Trophoblast cell (in vitro differentiated cells and primary cell): ENCODE results near the gene MC1R.
A peak's percentile ranks its signal among the peaks of the same experiment; 100 is the strongest.

Experiments used
- DNase-seq, 2 donors: peaks; one replicate each; pipeline ENCODE4 v3.0.0-alpha.2; 2016
- H2AFZ ChIP-seq: 2 replicates; pipeline ENCODE4 v1.6.1; 2013; ENCODE audit warnings: low read length, moderate library complexity, mild to moderate bottlenecking; ENCODE audit not compliant: insufficient read depth, poor library complexity
- H2AK5ac ChIP-seq: 2 replicates; pipeline ENCODE4 v1.6.1; 2013; ENCODE audit warnings: mild to moderate bottlenecking, low read length
- H2BK120ac ChIP-seq: 2 replicates; pipeline ENCODE4 v1.6.1; 2013; ENCODE audit warnings: low read length, mild to moderate bottlenecking, moderate library complexity; ENCODE audit not compliant: insufficient read depth, poor library complexity
- H2BK12ac ChIP-seq: 2 replicates; pipeline ENCODE4 v1.6.1; 2013; ENCODE audit warnings: mild to moderate bottlenecking, low read length, moderate library complexity
- H2BK5ac ChIP-seq: 2 replicates; pipeline ENCODE4 v1.6.1; 2013; ENCODE audit warnings: low read length, low read depth, moderate library complexity, mild to moderate bottlenecking; ENCODE audit not compliant: poor library complexity
- H3K14ac ChIP-seq: 2 replicates; pipeline ENCODE4 v1.6.1; 2013; ENCODE audit warnings: mild to moderate bottlenecking, low read length
- H3K18ac ChIP-seq: 2 replicates; pipeline ENCODE4 v1.6.1; 2013; ENCODE audit warnings: mild to moderate bottlenecking, low read length
- H3K23ac ChIP-seq: 2 replicates; pipeline ENCODE4 v1.6.1; 2013; ENCODE audit warnings: low read length
- H3K27ac ChIP-seq: 2 replicates; pipeline ENCODE4 v1.5.1; 2013; ENCODE audit warnings: low read depth, mild to moderate bottlenecking, inconsistent platforms, low read length, moderate library complexity
- H3K27me3 ChIP-seq: 2 replicates; pipeline ENCODE4 v1.6.1; 2013; ENCODE audit warnings: inconsistent platforms, mild to moderate bottlenecking, low read length, moderate library complexity; ENCODE audit not compliant: insufficient read depth
- H3K36me3 ChIP-seq, 2 experiments: 1 replicate in 1 of 2; 2 replicates in 1 of 2; pipeline ENCODE4 v1.6.1; 2013; ENCODE audit warnings: low read length in 2 of 2, mild to moderate bottlenecking in 2 of 2, moderate library complexity in 1 of 2; ENCODE audit not compliant: insufficient read depth in 2 of 2, control insufficient read depth in 1 of 2
- H3K4ac ChIP-seq: 2 replicates; pipeline ENCODE4 v1.6.1; 2013; ENCODE audit warnings: low read depth, mild to moderate bottlenecking, low read length, moderate library complexity
- H3K4me1 ChIP-seq, 2 experiments: 1 replicate in 1 of 2; 2 replicates in 1 of 2; pipeline ENCODE4 v1.6.1; 2013; ENCODE audit warnings: low read length in 2 of 2, mild to moderate bottlenecking in 2 of 2, moderate library complexity in 1 of 2; ENCODE audit not compliant: insufficient read depth in 2 of 2, control insufficient read depth in 1 of 2
- H3K4me2 ChIP-seq: 2 replicates; pipeline ENCODE4 v1.6.1; 2013; ENCODE audit warnings: inconsistent platforms, mild to moderate bottlenecking, low read length, moderate library complexity
- H3K4me3 ChIP-seq: 2 replicates; pipeline ENCODE4 v1.5.1; 2013; ENCODE audit warnings: mild to moderate bottlenecking, low read depth, low read length, inconsistent platforms
- H3K79me1 ChIP-seq: one replicate; pipeline ENCODE4 v1.6.1; 2013; ENCODE audit warnings: low read length
- H3K79me2 ChIP-seq: 2 replicates; pipeline ENCODE4 v1.6.1; 2013; ENCODE audit warnings: low read length, mild to moderate bottlenecking; ENCODE audit not compliant: control insufficient read depth, insufficient read depth, poor library complexity
- H3K9ac ChIP-seq: 2 replicates; pipeline ENCODE4 v1.6.1; 2013; ENCODE audit warnings: mild to moderate bottlenecking, low read length
- H3K9me3 ChIP-seq: 2 replicates; pipeline ENCODE4 v1.6.1; 2013; ENCODE audit warnings: low read depth, mild to moderate bottlenecking, control low read depth, inconsistent platforms, low read length; ENCODE audit not compliant: insufficient read depth
- H4K12ac ChIP-seq: 2 replicates; pipeline ENCODE4 v1.6.1; 2013; ENCODE audit warnings: low read depth, mild to moderate bottlenecking, low read length, moderate library complexity
- H4K8ac ChIP-seq: 2 replicates; pipeline ENCODE4 v1.6.1; 2013; ENCODE audit warnings: low read depth, mild to moderate bottlenecking, low read length, moderate library complexity
- H4K91ac ChIP-seq: one replicate; pipeline ENCODE4 v1.6.1; 2013; ENCODE audit warnings: low read depth, mild to moderate bottlenecking, low read length, moderate library complexity
- WGBS: extraction: QIAGEN DNeasy Blood & Tissue Kit; methylation state at CpG from one replicate; pipeline ENCODE4 v1.1.7; 2013; ENCODE audit warnings: missing lambda C conversion rate; ENCODE audit not compliant: insufficient read length, insufficient coverage; ENCODE audit errors: extremely low coverage; 5-methylcytosine and 5-hydroxymethylcytosine counted together

The MC1R gene

GRCh38 chr16:89919535-89920406 lies 1.1 kb downstream of the MC1R start:
- Histone ChIP-seq H3K23ac (no peak overlapping the region), H3K27me3 (peaks cover 3% of the 10 kb centered on the region), H2BK12ac (no peak overlapping the region), H3K79me2 (peaks cover 18% of the 10 kb centered on the region), H4K91ac (peak overlapping the region; percentile 82), H3K9me3 (peaks cover 4% of the 10 kb centered on the region), H3K36me3 (peaks cover 0 to 2% of the 10 kb centered on the region in 2 experiments), H3K4me1 (peaks cover 36 to 45% of the 10 kb centered on the region in 2 experiments), H3K18ac (no peak overlapping the region), H4K8ac (no peak overlapping the region), H2BK120ac (no peak overlapping the region), H4K12ac (no peak overlapping the region), H3K79me1 (peaks cover 38% of the 10 kb centered on the region), H3K4ac (no peak overlapping the region), H2BK5ac (no peak overlapping the region), H3K4me3 (peak overlapping the region; percentile 21), H3K4me2 (no peak overlapping the region), H3K27ac (no peak overlapping the region), H2AK5ac (peak overlapping the region; percentile 56), H3K9ac (no peak overlapping the region), H3K14ac (no peak overlapping the region), H2AFZ (no peak overlapping the region)
- DNase-seq = no peak
- no CpG with 5 or more reads among the region's 52 CpGs for WGBS

GRCh38 chr16:89920723-89921122 lies 2.1 kb downstream of the MC1R start:
- H3K4me1 ChIP-seq = peaks cover 41 to 50% of the 10 kb centered on the region in 2 experiments
- H3K79me1 ChIP-seq = peaks cover 38% of the 10 kb centered on the region
- peaks cover 18% of the 10 kb centered on the region for H3K79me2 ChIP-seq
- peak overlapping the region; percentile 34 for H3K4ac ChIP-seq
- H2AK5ac ChIP-seq = peak overlapping the region; percentile 82
- no peak overlapping the region for H3K9ac ChIP-seq
- no peak overlapping the region for H2AFZ ChIP-seq
- peaks cover 4% of the 10 kb centered on the region for H3K9me3 ChIP-seq
- peak overlapping the region; percentile 81 for H2BK5ac ChIP-seq
- WGBS = no CpG with 5 or more reads among the region's 6 CpGs
- H3K27me3 ChIP-seq = peaks cover 3% of the 10 kb centered on the region
- peak overlapping the region; percentile 47 for H3K14ac ChIP-seq
- peak overlapping the region; percentile 98 for H3K27ac ChIP-seq
- H3K18ac ChIP-seq = peak overlapping the region; percentile 48
- H3K4me2 ChIP-seq = no peak overlapping the region
- peak overlapping the region; percentile 83 for H4K91ac ChIP-seq
- H4K12ac ChIP-seq = peak overlapping the region; percentile 39
- H4K8ac ChIP-seq = peak overlapping the region; percentile 73
- H2BK12ac ChIP-seq = peak overlapping the region; percentile 51
- peaks cover 0 to 2% of the 10 kb centered on the region in 2 experiments for H3K36me3 ChIP-seq
- H3K4me3 ChIP-seq = no peak overlapping the region
- no peak overlapping the region for H3K23ac ChIP-seq
- no peak for DNase-seq
- H2BK120ac ChIP-seq = peak overlapping the region; percentile 67

GRCh38 chr16:89921131-89921701 lies 2.6 kb downstream of the MC1R start:
- H3K36me3 ChIP-seq = peaks cover 0 to 2% of the 10 kb centered on the region in 2 experiments
- H2AFZ ChIP-seq = no peak overlapping the region
- no peak for DNase-seq
- H4K8ac ChIP-seq = peak overlapping the region; percentile 73
- H2BK12ac ChIP-seq = peak overlapping the region; percentile 39
- H3K79me2 ChIP-seq = peaks cover 18% of the 10 kb centered on the region
- H3K9me3 ChIP-seq = peaks cover 4% of the 10 kb centered on the region
- H3K18ac ChIP-seq = peak overlapping the region; percentile 48
- H2BK5ac ChIP-seq = peak overlapping the region; percentile 81
- no CpG with 5 or more reads among the region's 14 CpGs for WGBS
- no peak overlapping the region for H3K23ac ChIP-seq
- peak overlapping the region; percentile 98 for H3K27ac ChIP-seq
- H3K79me1 ChIP-seq = peaks cover 38% of the 10 kb centered on the region
- H2AK5ac ChIP-seq = peak overlapping the region; percentile 82
- peaks cover 41 to 52% of the 10 kb centered on the region in 2 experiments for H3K4me1 ChIP-seq
- peak overlapping the region; percentile 83 for H4K91ac ChIP-seq
- H3K14ac ChIP-seq = peak overlapping the region; percentile 47
- H3K4me3 ChIP-seq = no peak overlapping the region
- peaks cover 3% of the 10 kb centered on the region for H3K27me3 ChIP-seq
- peak overlapping the region; percentile 35 for H3K4me2 ChIP-seq
- H2BK120ac ChIP-seq = peak overlapping the region; percentile 67
- peak overlapping the region; percentile 39 for H3K4ac ChIP-seq
- H3K9ac ChIP-seq = no peak overlapping the region
- peak overlapping the region; percentile 39 for H4K12ac ChIP-seq

- H3K9me3 ChIP-seq = peaks cover 4% of the 10 kb centered on the region
- H3K4me2 ChIP-seq = peak overlapping the region; percentile 83
- peak overlapping the region; percentile 92 for H4K91ac ChIP-seq
- H4K8ac ChIP-seq = peak overlapping the region; percentile 90
- no peak overlapping the region for H3K23ac ChIP-seq
- peak overlapping the region; percentile 30 for H3K18ac ChIP-seq
- H4K12ac ChIP-seq = peak overlapping the region; percentile 88
- peak overlapping the region; percentile 95 for H3K9ac ChIP-seq
- peak overlapping the region; percentile 75 for H3K4me3 ChIP-seq
- H3K79me2 ChIP-seq = peaks cover 18% of the 10 kb centered on the region
- H2BK120ac ChIP-seq = peak overlapping the region; percentile 91
- H3K14ac ChIP-seq = peak overlapping the region; percentile 93
- peaks cover 41 to 53% of the 10 kb centered on the region in 2 experiments for H3K4me1 ChIP-seq
- peaks cover 3% of the 10 kb centered on the region for H3K27me3 ChIP-seq
- peaks cover 0 to 2% of the 10 kb centered on the region in 2 experiments for H3K36me3 ChIP-seq
- H2AFZ ChIP-seq = peak overlapping the region; percentile 57
- H3K4ac ChIP-seq = peak overlapping the region; percentile 71
- H2BK12ac ChIP-seq = peak overlapping the region; percentile 44
- no CpG with 5 or more reads among the region's 22 CpGs for WGBS
- H3K79me1 ChIP-seq = peaks cover 38% of the 10 kb centered on the region
- peak; percentile 74 to 89 for DNase-seq
- peak overlapping the region; percentile 81 for H2BK5ac ChIP-seq
- peak overlapping the region; percentile 9 for H2AK5ac ChIP-seq
- H3K27ac ChIP-seq = peak overlapping the region; percentile 98
Observed at GRCh38 chr16:89921702-89922476, 3.2 kb downstream of the MC1R start.
